Measurements from ENCODE around the gene SCML1.

Gene SCML1

DNA sequence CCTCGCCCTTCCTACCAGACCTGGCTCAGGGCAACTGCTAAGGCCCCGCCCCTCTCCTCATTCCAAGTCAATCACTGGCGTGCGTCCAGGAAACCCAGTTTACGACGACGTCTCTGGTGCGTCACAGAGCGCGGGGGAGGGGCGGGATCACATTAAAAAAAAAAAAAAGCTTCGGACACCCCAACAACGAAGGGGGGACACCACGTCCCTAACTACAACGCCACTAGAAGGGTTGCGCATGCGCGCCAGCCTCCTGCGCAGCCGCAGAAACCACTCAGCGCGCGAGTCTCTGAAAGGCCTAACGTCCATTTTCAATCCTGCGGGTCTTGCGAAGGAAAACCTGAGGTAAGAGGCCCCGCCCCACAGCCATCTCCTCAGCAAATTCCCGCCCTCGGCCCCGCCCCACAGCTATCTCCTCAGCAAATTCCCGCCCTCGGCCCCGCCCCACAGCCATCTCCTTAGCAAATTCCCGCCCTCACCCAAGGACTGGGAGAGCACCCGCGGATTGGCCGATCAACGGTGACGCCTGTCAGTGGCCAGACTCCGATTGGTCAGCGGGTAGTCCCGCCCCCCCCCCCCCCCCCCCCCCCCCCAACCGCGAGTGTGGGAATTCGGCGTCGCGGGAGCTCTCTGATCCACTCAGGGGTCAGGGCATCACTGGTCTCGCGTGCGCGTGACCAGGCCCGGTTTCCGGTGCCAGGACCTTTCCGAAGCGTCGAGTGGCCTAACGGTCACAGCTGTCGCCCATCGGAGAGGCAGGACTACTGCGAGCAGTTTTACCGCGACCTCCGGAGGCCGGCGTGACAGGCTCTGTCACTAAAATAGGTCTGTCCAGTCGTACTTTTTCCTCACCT lies at the start of gene SCML1:
Gene SCML1 (plus strand): TSS at position 638 of the 854 bp plus-strand sequence. CDS start 6,694 bp downstream, outside the sequence.
- 0 out of 2 replicates have a peak within 1 kb of the TSS, but pooled peaks have one; percentile 10 for H3K9ac ChIP-seq (ENCODE audit: low read depth, low read length)
- peaks cover 29% of the 10 kb centered on the region for H3K27me3 ChIP-seq (ENCODE audit: control insufficient read depth, insufficient read depth, low read length)
- peak within 1 kb of the TSS; percentile 75 for H3K27ac ChIP-seq (ENCODE audit: low read depth, low read length)
- peak within 1 kb of the TSS; percentile 70 for H3K4me3 ChIP-seq (ENCODE audit: low read depth, low read length)
- H3K36me3 ChIP-seq (ENCODE audit: control insufficient read depth, insufficient read depth, low read length) = 0 out of 2 replicates have a peak, but pooled peaks cover 3% of the 10 kb centered on the region
- no peaks in the 10 kb centered on the region for H3K9me3 ChIP-seq (ENCODE audit: control insufficient read depth, insufficient read depth, low read length)
- H3K4me1 ChIP-seq (ENCODE audit: control insufficient read depth, insufficient read depth, low read length) = 0 out of 2 replicates have a peak, but pooled peaks cover 2% of the 10 kb centered on the region

- Histone ChIP-seq H3K4me3 (ENCODE audit: low read depth, low read length) (no peak overlapping the region), H3K27ac (ENCODE audit: low read depth, low read length) (no peak overlapping the region), H3K9ac (ENCODE audit: low read depth, low read length) (no peak overlapping the region), H3K4me1 (ENCODE audit: control insufficient read depth, insufficient read depth, low read length) (peaks cover 6% of the 10 kb centered on the region), H3K9me3 (ENCODE audit: control insufficient read depth, insufficient read depth, low read length) (no peaks in the 10 kb centered on the region), H3K27me3 (ENCODE audit: control insufficient read depth, insufficient read depth, low read length) (no peaks in the 10 kb centered on the region), H3K36me3 (ENCODE audit: control insufficient read depth, insufficient read depth, low read length) (no peaks in the 10 kb centered on the region)
Measured at GRCh38 chrX:17687648-17688047, 49.6 kb upstream of the SCML1 start.

- Histone ChIP-seq H3K9ac (ENCODE audit: low read depth, low read length) (no peak overlapping the region), H3K27me3 (ENCODE audit: control insufficient read depth, insufficient read depth, low read length) (no peaks in the 10 kb centered on the region), H3K27ac (ENCODE audit: low read depth, low read length) (no peak overlapping the region), H3K36me3 (ENCODE audit: control insufficient read depth, insufficient read depth, low read length) (no peaks in the 10 kb centered on the region; the same call in 1 of the 2 replicates), H3K4me1 (ENCODE audit: control insufficient read depth, insufficient read depth, low read length) (peaks cover 11% of the 10 kb centered on the region), H3K4me3 (ENCODE audit: low read depth, low read length) (no peak overlapping the region), H3K9me3 (ENCODE audit: control insufficient read depth, insufficient read depth, low read length) (no peaks in the 10 kb centered on the region)
Measured at GRCh38 chrX:17689971-17690409, 47.3 kb upstream of the SCML1 start.

- Histone ChIP-seq H3K9me3 (ENCODE audit: control insufficient read depth, insufficient read depth, low read length) (no peaks in the 10 kb centered on the region), H3K27ac (ENCODE audit: low read depth, low read length) (no peak overlapping the region), H3K4me1 (ENCODE audit: control insufficient read depth, insufficient read depth, low read length) (peaks cover 11% of the 10 kb centered on the region), H3K27me3 (ENCODE audit: control insufficient read depth, insufficient read depth, low read length) (no peaks in the 10 kb centered on the region), H3K9ac (ENCODE audit: low read depth, low read length) (no peak overlapping the region), H3K4me3 (ENCODE audit: low read depth, low read length) (no peak overlapping the region), H3K36me3 (ENCODE audit: control insufficient read depth, insufficient read depth, low read length) (no peaks in the 10 kb centered on the region; the same call in 1 of the 2 replicates)
Measured at GRCh38 chrX:17692709-17693346, 44.5 kb upstream of the SCML1 start.

GRCh38 chrX:17697191-17697590 lies 40.1 kb upstream of the SCML1 start:
- Histone ChIP-seq H3K4me1 (ENCODE audit: control insufficient read depth, insufficient read depth, low read length) (peaks cover 5% of the 10 kb centered on the region), H3K9me3 (ENCODE audit: control insufficient read depth, insufficient read depth, low read length) (no peaks in the 10 kb centered on the region), H3K4me3 (ENCODE audit: low read depth, low read length) (no peak overlapping the region), H3K27ac (ENCODE audit: low read depth, low read length) (no peak overlapping the region), H3K9ac (ENCODE audit: low read depth, low read length) (no peak overlapping the region), H3K36me3 (ENCODE audit: control insufficient read depth, insufficient read depth, low read length) (no peaks in the 10 kb centered on the region; the same call in 1 of the 2 replicates), H3K27me3 (ENCODE audit: control insufficient read depth, insufficient read depth, low read length) (no peaks in the 10 kb centered on the region)

GRCh38 chrX:17700976-17701375 lies 36.3 kb upstream of the SCML1 start:
- Histone ChIP-seq H3K4me3 (ENCODE audit: low read depth, low read length) (no peak overlapping the region), H3K9me3 (ENCODE audit: control insufficient read depth, insufficient read depth, low read length) (no peaks in the 10 kb centered on the region), H3K9ac (ENCODE audit: low read depth, low read length) (no peak overlapping the region), H3K36me3 (ENCODE audit: control insufficient read depth, insufficient read depth, low read length) (no peaks in the 10 kb centered on the region), H3K27ac (ENCODE audit: low read depth, low read length) (no peak overlapping the region), H3K4me1 (ENCODE audit: control insufficient read depth, insufficient read depth, low read length) (no peaks in the 10 kb centered on the region), H3K27me3 (ENCODE audit: control insufficient read depth, insufficient read depth, low read length) (no peaks in the 10 kb centered on the region)

DNA sequence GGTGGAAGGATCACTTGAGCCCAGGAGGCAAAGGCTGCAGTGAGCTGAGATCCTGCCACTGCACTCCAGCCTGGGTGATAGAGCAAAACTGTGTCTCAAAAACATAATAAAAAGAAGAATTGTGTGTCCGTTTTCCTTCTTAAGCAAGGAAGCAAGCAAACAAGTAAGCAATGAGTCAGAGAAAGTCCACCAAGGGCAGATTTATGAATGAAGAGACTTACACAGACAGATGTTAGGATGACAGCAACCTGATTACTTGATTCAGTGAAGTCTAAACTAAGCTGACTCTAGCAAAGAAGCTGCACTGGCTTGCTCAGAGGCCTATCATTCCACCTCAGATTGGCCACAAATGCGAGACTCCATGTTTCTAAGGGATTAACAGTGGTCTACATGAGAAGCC lies 34.1 kb upstream of the SCML1 start:
- no peaks in the 10 kb centered on the region for H3K27me3 ChIP-seq (ENCODE audit: control insufficient read depth, insufficient read depth, low read length)
- no peak overlapping the region for H3K9ac ChIP-seq (ENCODE audit: low read depth, low read length)
- no peaks in the 10 kb centered on the region for H3K4me1 ChIP-seq (ENCODE audit: control insufficient read depth, insufficient read depth, low read length)
- H3K4me3 ChIP-seq (ENCODE audit: low read depth, low read length) = no peak overlapping the region
- no peaks in the 10 kb centered on the region for H3K9me3 ChIP-seq (ENCODE audit: control insufficient read depth, insufficient read depth, low read length)
- H3K27ac ChIP-seq (ENCODE audit: low read depth, low read length) = no peak overlapping the region
- H3K36me3 ChIP-seq (ENCODE audit: control insufficient read depth, insufficient read depth, low read length) = no peaks in the 10 kb centered on the region

GRCh38 chrX:17705211-17705610 lies 32.1 kb upstream of the SCML1 start:
- no peaks in the 10 kb centered on the region for H3K27me3 ChIP-seq (ENCODE audit: control insufficient read depth, insufficient read depth, low read length)
- H3K27ac ChIP-seq (ENCODE audit: low read depth, low read length) = no peak overlapping the region
- H3K4me1 ChIP-seq (ENCODE audit: control insufficient read depth, insufficient read depth, low read length) = no peaks in the 10 kb centered on the region
- H3K9ac ChIP-seq (ENCODE audit: low read depth, low read length) = no peak overlapping the region
- H3K36me3 ChIP-seq (ENCODE audit: control insufficient read depth, insufficient read depth, low read length) = no peaks in the 10 kb centered on the region
- H3K4me3 ChIP-seq (ENCODE audit: low read depth, low read length) = no peak overlapping the region
- no peaks in the 10 kb centered on the region for H3K9me3 ChIP-seq (ENCODE audit: control insufficient read depth, insufficient read depth, low read length)

GRCh38 chrX:17706676-17707075 lies 30.6 kb upstream of the SCML1 start:
- Histone ChIP-seq H3K27ac (ENCODE audit: low read depth, low read length) (no peak overlapping the region), H3K9ac (ENCODE audit: low read depth, low read length) (no peak overlapping the region), H3K4me1 (ENCODE audit: control insufficient read depth, insufficient read depth, low read length) (no peaks in the 10 kb centered on the region), H3K27me3 (ENCODE audit: control insufficient read depth, insufficient read depth, low read length) (no peaks in the 10 kb centered on the region), H3K36me3 (ENCODE audit: control insufficient read depth, insufficient read depth, low read length) (no peaks in the 10 kb centered on the region), H3K9me3 (ENCODE audit: control insufficient read depth, insufficient read depth, low read length) (no peaks in the 10 kb centered on the region), H3K4me3 (ENCODE audit: low read depth, low read length) (no peak overlapping the region)

GRCh38 chrX:17707731-17708130 lies 29.6 kb upstream of the SCML1 start:
- Histone ChIP-seq H3K27me3 (ENCODE audit: control insufficient read depth, insufficient read depth, low read length) (no peaks in the 10 kb centered on the region), H3K4me1 (ENCODE audit: control insufficient read depth, insufficient read depth, low read length) (no peaks in the 10 kb centered on the region), H3K36me3 (ENCODE audit: control insufficient read depth, insufficient read depth, low read length) (no peaks in the 10 kb centered on the region)

DNA sequence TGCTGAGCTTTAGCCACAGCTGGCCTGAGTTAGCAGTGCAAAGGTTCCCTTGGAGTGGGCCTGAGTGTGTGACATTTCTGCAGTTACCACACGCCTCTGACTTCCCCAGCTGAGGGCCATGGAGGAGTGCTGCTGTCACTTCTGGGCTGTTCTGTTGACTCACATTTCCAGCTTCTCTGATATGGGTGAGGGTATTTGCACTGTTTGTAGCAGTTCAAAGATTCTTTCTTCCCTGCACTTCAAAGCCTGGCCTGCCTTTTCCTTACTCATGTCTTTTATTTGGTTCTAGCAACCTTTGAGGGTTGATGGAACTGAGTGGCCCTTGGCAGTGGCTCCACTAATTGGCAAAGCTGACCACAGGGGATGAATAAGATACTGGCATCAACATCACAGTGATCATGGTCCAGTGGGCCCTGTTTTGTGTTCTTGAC lies 26.4 kb upstream of the SCML1 start:
- no peak overlapping the region for H3K4me3 ChIP-seq (ENCODE audit: low read depth, low read length)
- no peaks in the 10 kb centered on the region for H3K4me1 ChIP-seq (ENCODE audit: control insufficient read depth, insufficient read depth, low read length)
- H3K9me3 ChIP-seq (ENCODE audit: control insufficient read depth, insufficient read depth, low read length) = no peaks in the 10 kb centered on the region
- H3K27me3 ChIP-seq (ENCODE audit: control insufficient read depth, insufficient read depth, low read length) = no peaks in the 10 kb centered on the region
- H3K36me3 ChIP-seq (ENCODE audit: control insufficient read depth, insufficient read depth, low read length) = no peaks in the 10 kb centered on the region
- no peak overlapping the region for H3K9ac ChIP-seq (ENCODE audit: low read depth, low read length)
- no peak overlapping the region for H3K27ac ChIP-seq (ENCODE audit: low read depth, low read length)

More at GRCh38 chrX:17707731-17708130, 29.6 kb upstream of the SCML1 start:
- H3K9ac ChIP-seq (ENCODE audit: low read depth, low read length) = no peak overlapping the region
- H3K4me3 ChIP-seq (ENCODE audit: low read depth, low read length) = no peak overlapping the region
- no peak overlapping the region for H3K27ac ChIP-seq (ENCODE audit: low read depth, low read length)
- no peaks in the 10 kb centered on the region for H3K9me3 ChIP-seq (ENCODE audit: control insufficient read depth, insufficient read depth, low read length)

Measured in HUES48 (cell line).